HG03571 (cell line): ENCODE data around the gene SGPL1.
"Not testable (repeated sequence)": the region's sequence is repeated elsewhere in the genome, so short reads cannot be mapped to it uniquely, and the experiment has no call there.

Experiments used
- ATAC-seq: cut with Tn5 transposase; IDR thresholded peaks from one replicate; pipeline ENCODE4 v1.9.1; 2021; ENCODE audit not compliant: unreplicated experiment

The SGPL1 gene

DNA sequence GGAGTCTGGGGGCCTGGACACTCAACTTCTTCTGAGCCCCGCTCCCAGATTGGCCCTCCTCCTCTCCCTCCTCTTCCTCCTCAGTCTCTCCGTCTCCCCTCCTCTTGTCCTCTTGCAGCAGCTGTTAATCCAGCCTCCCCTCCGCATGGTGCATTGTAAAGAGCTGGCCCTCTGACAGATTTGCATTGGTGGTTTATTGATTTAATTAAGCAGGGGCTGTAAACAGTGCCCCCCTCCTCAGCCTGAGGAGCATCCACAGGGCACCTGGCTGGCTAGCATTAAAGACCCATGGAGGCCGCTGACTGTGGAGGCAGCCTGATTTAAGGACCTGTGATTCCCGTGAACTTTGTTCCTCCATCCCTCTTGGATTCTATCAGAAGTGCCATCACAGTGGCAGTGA is 101.5 kb downstream of the SGPL1 start:
- no peak for ATAC-seq

- no peak for ATAC-seq
These were observed 101.9 kb downstream of the SGPL1 start for GRCh38 chr10:70917635-70918034.

GRCh38 chr10:70918851-70919530 is 103.2 kb downstream of the SGPL1 start:
- ATAC-seq = no peak

DNA sequence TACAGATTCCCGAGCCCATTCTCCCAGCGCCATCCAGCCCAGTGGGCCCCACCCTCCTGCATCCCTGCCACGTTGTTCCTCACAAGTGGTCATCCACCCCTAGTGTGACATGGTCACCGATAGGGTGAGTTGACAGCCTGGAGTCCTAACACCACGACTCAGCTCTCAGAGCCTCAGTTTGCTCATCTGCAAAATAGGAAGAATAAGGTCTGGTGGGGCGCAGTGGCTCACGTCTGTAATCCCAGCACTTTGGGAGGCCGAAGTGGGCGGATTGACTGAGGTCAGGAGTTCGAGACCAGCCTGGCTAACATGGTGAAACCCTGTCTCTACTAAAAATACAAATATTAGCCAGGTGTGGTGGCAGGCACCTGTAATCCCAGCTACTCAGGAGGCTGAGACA is 104.2 kb downstream of the SGPL1 start:
- ATAC-seq = not testable (repeated sequence)

GRCh38 chr10:70920519-70920918 is 104.8 kb downstream of the SGPL1 start:
- no peak for ATAC-seq

DNA sequence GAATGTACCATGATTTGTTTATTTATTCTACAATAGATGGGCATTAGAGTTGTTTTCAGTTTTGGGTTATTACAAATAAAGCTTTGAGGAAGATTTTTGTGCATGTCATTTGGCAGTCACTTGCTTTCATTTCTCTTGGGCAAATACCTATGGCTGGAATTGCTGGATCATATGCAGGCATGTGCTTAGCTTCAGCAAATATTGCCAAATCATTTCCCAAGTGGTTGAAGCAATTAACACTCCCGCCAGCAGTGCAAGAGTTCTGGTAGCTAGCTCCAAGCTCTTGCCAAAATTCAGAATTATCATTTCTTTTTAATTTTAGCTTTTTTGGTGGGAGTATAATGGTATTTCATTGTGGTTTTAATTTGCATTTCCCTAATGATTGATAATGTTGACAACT is 105.5 kb downstream of the SGPL1 start:
- ATAC-seq = no peak

DNA sequence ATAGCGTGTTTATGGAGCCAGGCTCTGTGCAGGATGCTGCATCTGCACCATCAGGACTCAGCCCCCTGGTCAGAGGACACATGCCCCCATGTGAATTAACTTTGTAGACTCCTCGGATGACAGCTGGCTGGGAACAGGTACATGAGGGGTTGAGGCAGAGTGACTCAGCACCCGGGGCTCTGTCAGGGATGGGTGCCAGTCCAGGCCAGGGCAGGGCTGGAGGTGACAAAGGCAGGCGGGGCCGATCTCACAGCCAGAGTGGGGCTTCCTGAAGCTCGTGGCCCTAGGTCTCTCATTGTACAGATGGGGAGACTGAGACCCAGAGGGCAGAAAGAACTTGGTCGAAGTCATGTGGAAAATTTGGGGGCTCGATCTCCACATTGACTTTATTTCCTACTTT is 107.9 kb downstream of the SGPL1 start:
- ATAC-seq = no peak

- ATAC-seq = no peak
These were observed 109.9 kb downstream of the SGPL1 start for GRCh38 chr10:70925377-70926225.

DNA sequence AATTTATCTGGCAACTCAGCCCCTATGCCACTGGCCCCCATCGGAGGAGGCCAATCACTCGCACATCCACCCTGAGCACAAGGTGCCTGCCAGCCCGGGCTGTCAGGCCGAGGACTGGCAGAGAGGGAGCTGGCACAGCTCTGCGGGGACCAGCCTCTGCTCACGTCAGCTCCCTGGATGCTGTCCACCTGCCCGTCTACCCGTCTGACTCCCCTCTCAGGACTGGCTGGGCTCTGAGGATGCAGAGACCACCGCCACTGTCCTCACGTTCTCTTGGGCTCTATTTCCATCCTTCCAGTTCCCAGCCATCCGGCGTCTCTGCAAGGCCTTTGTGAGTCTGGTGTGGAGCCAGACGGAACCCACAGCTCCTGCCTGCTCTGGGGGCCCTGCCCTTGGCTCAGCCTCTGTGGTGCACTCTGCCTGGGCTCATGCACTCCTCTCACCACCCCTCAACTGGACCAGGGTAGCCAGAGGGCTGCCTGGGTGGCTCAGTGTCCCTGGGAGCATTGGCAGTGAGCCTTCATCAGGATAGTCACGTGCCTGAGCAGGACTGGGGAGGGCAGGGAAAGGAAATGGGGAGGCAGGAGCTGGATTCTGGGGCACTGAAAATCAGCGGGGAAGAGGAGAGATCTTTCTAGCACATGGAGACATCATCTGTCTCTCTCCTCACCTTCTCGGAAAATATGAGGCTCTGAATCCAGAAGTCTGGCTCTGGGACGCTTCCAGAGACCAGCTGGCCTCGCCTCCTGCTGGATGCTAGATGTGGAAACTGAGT is 110.7 kb downstream of the SGPL1 start:
- ATAC-seq = no peak

GRCh38 chr10:70927189-70927943 is 111.6 kb downstream of the SGPL1 start:
- ATAC-seq = no peak

GRCh38 chr10:70928140-70928539 is 112.4 kb downstream of the SGPL1 start:
- no peak for ATAC-seq

DNA sequence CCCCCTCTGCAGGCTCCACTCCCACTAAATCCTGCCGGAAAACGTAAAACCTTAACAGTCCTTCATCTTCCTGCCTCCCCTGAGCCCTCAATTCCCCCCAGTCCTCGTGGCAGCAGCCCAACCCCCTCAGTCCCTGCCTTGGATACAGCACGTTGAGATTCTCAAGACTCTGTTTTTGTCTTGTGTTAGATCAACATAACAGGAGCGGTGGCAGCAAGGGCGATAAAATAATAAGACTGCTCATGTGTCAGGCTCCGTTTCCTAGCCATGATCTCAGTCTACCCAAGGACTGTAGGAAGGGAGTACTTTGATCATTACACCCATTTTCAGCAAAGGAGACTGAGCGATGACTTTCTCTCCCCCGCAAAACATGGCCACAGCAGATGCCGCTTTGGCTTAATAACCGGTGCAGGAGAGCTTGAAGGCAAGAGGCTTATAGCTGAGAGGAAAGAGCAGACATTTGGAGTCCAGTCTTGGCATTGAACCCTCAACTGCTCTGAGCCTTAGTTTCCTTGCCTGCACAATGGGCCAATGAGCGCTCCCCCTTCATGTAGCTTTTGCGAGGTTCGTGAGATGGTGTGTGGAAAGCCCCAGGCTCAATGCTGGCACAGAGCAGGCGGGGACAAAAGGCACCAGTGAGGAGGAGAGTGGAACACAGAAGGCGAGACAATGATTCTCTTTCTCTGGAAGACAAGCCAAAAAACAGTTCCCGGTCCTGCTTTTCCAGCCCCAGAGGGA is 114.7 kb downstream of the SGPL1 start:
- ATAC-seq = no peak
